ENCODE measurements around the gene KAZN. TPM values are rescaled to one million over a fixed set of nuclear protein-coding genes. Genes with fewer than 3 reads are reported as not detected.

KAZN gene
- total RNA-seq, 1 donor from 2014 or later = 9.4 TPM

- peak; percentile 48 for DNase-seq (ENCODE audit: low read depth)
- no peaks in the 10 kb centered on the region for H3K36me3 ChIP-seq (ENCODE audit: insufficient read depth, low read length)
- H3K27me3 ChIP-seq (ENCODE audit: insufficient read depth, low read length) = no peaks in the 10 kb centered on the region
- H3K9ac ChIP-seq (ENCODE audit: low read length) = no peak overlapping the region
- no peaks in the 10 kb centered on the region for H3K9me3 ChIP-seq (ENCODE audit: insufficient read depth, low read depth, low read length)
- H3K4me3 Mint-ChIP-seq (ENCODE audit: unreplicated experiment) = no peak overlapping the region
- no peaks in the 10 kb centered on the region for H3K79me2 ChIP-seq (ENCODE audit: insufficient read depth, low read length)
- H3K27me3 Mint-ChIP-seq (ENCODE audit: low read depth, unreplicated experiment) = peaks cover 2% of the 10 kb centered on the region
- peak overlapping the region; percentile 1 for H3K4me2 ChIP-seq (ENCODE audit: low read length)
- peaks cover 2% of the 10 kb centered on the region for H3K36me3 Mint-ChIP-seq (ENCODE audit: low read depth, unreplicated experiment)
- peak overlapping the region; percentile 50 for H2AFZ ChIP-seq (ENCODE audit: low read depth, low read length)
- H4K20me1 ChIP-seq (ENCODE audit: insufficient read depth, low read length) = peaks cover 12% of the 10 kb centered on the region
- TF ChIP-seq EZH2 (IDR thresholded peaks at IDR 0.05; ENCODE audit: insufficient read depth, low read length) = no peak
- TF ChIP-seq, protein P1, sequence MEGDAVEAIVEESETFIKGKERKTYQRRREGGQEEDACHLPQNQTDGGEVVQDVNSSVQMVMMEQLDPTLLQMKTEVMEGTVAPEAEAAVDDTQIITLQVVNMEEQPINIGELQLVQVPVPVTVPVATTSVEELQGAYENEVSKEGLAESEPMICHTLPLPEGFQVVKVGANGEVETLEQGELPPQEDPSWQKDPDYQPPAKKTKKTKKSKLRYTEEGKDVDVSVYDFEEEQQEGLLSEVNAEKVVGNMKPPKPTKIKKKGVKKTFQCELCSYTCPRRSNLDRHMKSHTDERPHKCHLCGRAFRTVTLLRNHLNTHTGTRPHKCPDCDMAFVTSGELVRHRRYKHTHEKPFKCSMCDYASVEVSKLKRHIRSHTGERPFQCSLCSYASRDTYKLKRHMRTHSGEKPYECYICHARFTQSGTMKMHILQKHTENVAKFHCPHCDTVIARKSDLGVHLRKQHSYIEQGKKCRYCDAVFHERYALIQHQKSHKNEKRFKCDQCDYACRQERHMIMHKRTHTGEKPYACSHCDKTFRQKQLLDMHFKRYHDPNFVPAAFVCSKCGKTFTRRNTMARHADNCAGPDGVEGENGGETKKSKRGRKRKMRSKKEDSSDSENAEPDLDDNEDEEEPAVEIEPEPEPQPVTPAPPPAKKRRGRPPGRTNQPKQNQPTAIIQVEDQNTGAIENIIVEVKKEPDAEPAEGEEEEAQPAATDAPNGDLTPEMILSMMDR (IDR thresholded peaks at IDR 0.05; ENCODE audit: insufficient read depth, low read depth, low read length) = no peak
- no peak overlapping the region for H3K4me3 ChIP-seq (ENCODE audit: insufficient read depth, low read depth, low read length)
- H3K27ac ChIP-seq (ENCODE audit: low read depth, low read length) = no peak overlapping the region
- peak overlapping the region; percentile 80 for H3K27ac Mint-ChIP-seq (ENCODE audit: unreplicated experiment)
- H3K9me3 Mint-ChIP-seq (ENCODE audit: unreplicated experiment) = no peaks in the 10 kb centered on the region
- peaks cover 10% of the 10 kb centered on the region for H3K4me1 ChIP-seq (ENCODE audit: insufficient read depth, low read length)
- FAIRE-seq = no peak
- H3K4me1 Mint-ChIP-seq (ENCODE audit: low read depth, unreplicated experiment) = peaks cover 10% of the 10 kb centered on the region
Observed at GRCh38 chr1:14980621-14981218, 382.2 kb downstream of the KAZN start.

- peaks cover 6% of the 10 kb centered on the region for H3K27me3 Mint-ChIP-seq (ENCODE audit: low read depth, unreplicated experiment)
- Histone ChIP-seq H3K36me3 (ENCODE audit: insufficient read depth, low read length) (no peaks in the 10 kb centered on the region), H3K4me2 (ENCODE audit: low read length) (no peak overlapping the region), H3K4me1 (ENCODE audit: insufficient read depth, low read length) (peaks cover 10% of the 10 kb centered on the region), H3K4me3 (ENCODE audit: insufficient read depth, low read depth, low read length) (no peak overlapping the region), H3K9me3 (ENCODE audit: insufficient read depth, low read depth, low read length) (no peaks in the 10 kb centered on the region), H3K79me2 (ENCODE audit: insufficient read depth, low read length) (no peaks in the 10 kb centered on the region), H2AFZ (ENCODE audit: low read depth, low read length) (no peak overlapping the region), H4K20me1 (ENCODE audit: insufficient read depth, low read length) (peaks cover 12% of the 10 kb centered on the region), H3K27me3 (ENCODE audit: insufficient read depth, low read length) (no peaks in the 10 kb centered on the region), H3K9ac (ENCODE audit: low read length) (no peak overlapping the region), H3K27ac (ENCODE audit: low read depth, low read length) (no peak overlapping the region)
- no peak for TF ChIP-seq EZH2 (IDR thresholded peaks at IDR 0.05; ENCODE audit: insufficient read depth, low read length)
- TF ChIP-seq, protein P1 (IDR thresholded peaks at IDR 0.05; ENCODE audit: insufficient read depth, low read depth, low read length) = no peak
- no peaks in the 10 kb centered on the region for H3K9me3 Mint-ChIP-seq (ENCODE audit: unreplicated experiment)
- DNase-seq (ENCODE audit: low read depth) (no peak), FAIRE-seq (no peak)
- H3K4me3 Mint-ChIP-seq (ENCODE audit: unreplicated experiment) = no peak overlapping the region
- peaks cover 10% of the 10 kb centered on the region for H3K4me1 Mint-ChIP-seq (ENCODE audit: low read depth, unreplicated experiment)
- peaks cover 2% of the 10 kb centered on the region for H3K36me3 Mint-ChIP-seq (ENCODE audit: low read depth, unreplicated experiment)
- no peak overlapping the region for H3K27ac Mint-ChIP-seq (ENCODE audit: unreplicated experiment)
Observed at GRCh38 chr1:14982029-14982428, 383.5 kb downstream of the KAZN start.

GRCh38 chr1:14983277-14983676 lies 384.8 kb downstream of the KAZN start:
- no peak overlapping the region for H3K4me3 ChIP-seq (ENCODE audit: insufficient read depth, low read depth, low read length)
- no peaks in the 10 kb centered on the region for H3K79me2 ChIP-seq (ENCODE audit: insufficient read depth, low read length)
- H2AFZ ChIP-seq (ENCODE audit: low read depth, low read length) = no peak overlapping the region
- peaks cover 10% of the 10 kb centered on the region for H3K4me1 ChIP-seq (ENCODE audit: insufficient read depth, low read length)
- H3K27me3 ChIP-seq (ENCODE audit: insufficient read depth, low read length) = no peaks in the 10 kb centered on the region
- Mint-ChIP-seq H3K36me3 (ENCODE audit: low read depth, unreplicated experiment) (peaks cover 2% of the 10 kb centered on the region), H3K4me1 (ENCODE audit: low read depth, unreplicated experiment) (peaks cover 10% of the 10 kb centered on the region), H3K4me3 (ENCODE audit: unreplicated experiment) (no peak overlapping the region), H3K27me3 (ENCODE audit: low read depth, unreplicated experiment) (peaks cover 8% of the 10 kb centered on the region), H3K27ac (ENCODE audit: unreplicated experiment) (no peak overlapping the region), H3K9me3 (ENCODE audit: unreplicated experiment) (no peaks in the 10 kb centered on the region)
- H4K20me1 ChIP-seq (ENCODE audit: insufficient read depth, low read length) = peaks cover 12% of the 10 kb centered on the region
- no peaks in the 10 kb centered on the region for H3K36me3 ChIP-seq (ENCODE audit: insufficient read depth, low read length)
- no peak for FAIRE-seq
- no peak overlapping the region for H3K9ac ChIP-seq (ENCODE audit: low read length)
- H3K9me3 ChIP-seq (ENCODE audit: insufficient read depth, low read depth, low read length) = no peaks in the 10 kb centered on the region
- no peak for TF ChIP-seq EZH2 (IDR thresholded peaks at IDR 0.05; ENCODE audit: insufficient read depth, low read length)
- TF ChIP-seq, protein P1 (IDR thresholded peaks at IDR 0.05; ENCODE audit: insufficient read depth, low read depth, low read length) = no peak
- DNase-seq (ENCODE audit: low read depth) = no peak
- H3K4me2 ChIP-seq (ENCODE audit: low read length) = no peak overlapping the region
- no peak overlapping the region for H3K27ac ChIP-seq (ENCODE audit: low read depth, low read length)
